SK-N-SH (cell line): Measurements from ENCODE around the gene TNS4. TPM values are rescaled to one million over a fixed set of nuclear protein-coding genes. Genes with fewer than 3 reads are reported as not detected.

Experiments used
- CTCF ChIA-PET: fragments of 300-600, 350-600 bp; formaldehyde crosslinking; extraction: SDS; loops from one replicate; lab custom pipeline; 2021; lab: Yijun Ruan, JAX
- POLR2A ChIA-PET: fragments of 350-600 bp; sonication (Branson Sonifier 250); formaldehyde crosslinking; extraction: SDS; loops from one replicate; lab custom pipeline; 2020; ENCODE audit warnings: antibody characterized with exemption, inconsistent platforms; lab: Yijun Ruan, JAX
- DNase-seq: peaks from one replicate; pipeline ENCODE4 v3.0.0; 2012
- H2AFZ ChIP-seq: fragments of 200-600 bp; sonication (generic); 2 replicates; pipeline ENCODE4 v1.8.1; 2016; ENCODE audit warnings: antibody characterized with exemption, mild to moderate bottlenecking, low read depth
- H3F3A ChIP-seq: fragments of 200-600 bp; sonication (generic); replicated peaks from 2 replicates; pipeline ENCODE3; 2016; ENCODE audit warnings: antibody characterized with exemption, mild to moderate bottlenecking; ENCODE audit not compliant: insufficient read depth
- H3K27ac ChIP-seq, 2 experiments: fragments of 200-500 bp in 1 of 2; fragments of 200-600 bp in 1 of 2; sonication (Bioruptor generic) in 1 of 2; sonication (generic), shearing (Covaris generic) in 1 of 2; 2 replicates each; pipeline versions ENCODE4 v1.5.1 to v1.6.1; 2014 to 2016; ENCODE audit warnings: low read depth in 2 of 2, inconsistent platforms in 1 of 2, low read length in 1 of 2, mild to moderate bottlenecking in 1 of 2, mixed read lengths in 1 of 2
- H3K27me3 ChIP-seq: fragments of 200-600 bp; sonication (generic), shearing (Covaris generic); 2 replicates; pipeline ENCODE4 v1.6.1; 2016; ENCODE audit warnings: mixed run types; ENCODE audit not compliant: insufficient read depth
- H3K36me3 ChIP-seq, 2 experiments: fragments of 200-500 bp in 1 of 2; fragments of 200-600 bp in 1 of 2; sonication (Bioruptor generic) in 1 of 2; sonication (generic) in 1 of 2; replicated peaks in 1 of 2; 2 replicates each; pipeline versions ENCODE3 to v1.5.1; 2014 to 2016; ENCODE audit warnings: low read length in 1 of 2, mild to moderate bottlenecking in 1 of 2; ENCODE audit not compliant: insufficient read depth in 2 of 2, control insufficient read depth in 1 of 2
- H3K4me1 ChIP-seq, 2 experiments: fragments of 200-500 bp in 1 of 2; fragments of 200-600 bp in 1 of 2; sonication (Bioruptor generic) in 1 of 2; sonication (generic), shearing (Covaris generic) in 1 of 2; 2 replicates each; pipeline versions ENCODE4 v1.5.1 to v1.6.1; 2014 to 2016; ENCODE audit warnings: low read depth in 1 of 2, low read length in 1 of 2, mixed run types in 1 of 2; ENCODE audit not compliant: insufficient read depth in 2 of 2, control insufficient read depth in 1 of 2
- H3K4me2 ChIP-seq: fragments of 200-600 bp; sonication (generic), shearing (Covaris generic); 2 replicates; pipeline ENCODE4 v1.6.1; 2017; ENCODE audit warnings: mixed run types
- H3K4me3 ChIP-seq, 2 experiments: fragments of 200-500 bp in 1 of 2; fragments of 200-600 bp in 1 of 2; sonication (Bioruptor generic) in 1 of 2; sonication (generic), shearing (Covaris generic) in 1 of 2; 2 replicates each; pipeline versions ENCODE4 v1.5.1 to v1.8.1; 2014 to 2016; ENCODE audit warnings: low read depth in 2 of 2, inconsistent platforms in 1 of 2, low read length in 1 of 2, mild to moderate bottlenecking in 1 of 2, mixed read lengths in 1 of 2, moderate library complexity in 1 of 2
- H3K79me2 ChIP-seq: fragments of 200-600 bp; sonication (generic); 2 replicates; pipeline ENCODE4 v1.8.1; 2017; ENCODE audit warnings: mild to moderate bottlenecking; ENCODE audit not compliant: insufficient read depth
- H3K9ac ChIP-seq: fragments of 200-600 bp; sonication (generic); 2 replicates; pipeline ENCODE4 v1.6.1; 2017; ENCODE audit warnings: mixed run types
- H3K9me2 ChIP-seq: fragments of 200-600 bp; sonication (generic); 2 replicates; pipeline ENCODE4 v1.6.1; 2017; ENCODE audit warnings: mixed run types
- H3K9me3 ChIP-seq: fragments of 200-600 bp; sonication (generic); 2 replicates; pipeline ENCODE4 v1.6.1; 2017; ENCODE audit warnings: mixed run types, mild to moderate bottlenecking, moderate library complexity
- H4K20me1 ChIP-seq: fragments of 200-600 bp; sonication (generic); 2 replicates; pipeline ENCODE4 v1.6.1; 2017; ENCODE audit warnings: mild to moderate bottlenecking, mixed run types; ENCODE audit not compliant: insufficient read depth
- EP300 ChIP-seq, 2 experiments: IDR thresholded peaks; 2 replicates each; pipeline versions ENCODE4 v1.4.0 to v1.6.1; 2012; ENCODE audit warnings: borderline replicate concordance in 1 of 2, low read depth in 1 of 2, low read length in 1 of 2
- FOSL2 ChIP-seq: IDR thresholded peaks from 2 replicates; pipeline ENCODE4 v1.4.0; 2012; ENCODE audit warnings: low read depth, mild to moderate bottlenecking, moderate library complexity, borderline replicate concordance
- FOXJ3 ChIP-seq: sonication (generic); formaldehyde crosslinking; IDR thresholded peaks from 2 replicates; pipeline ENCODE4 v1.5.1; 2020; ENCODE audit warnings: mild to moderate bottlenecking, missing genetic modification reagents
- FOXM1 ChIP-seq: IDR thresholded peaks from 2 replicates; pipeline ENCODE4 v1.4.0; 2012; ENCODE audit warnings: low read depth, mild to moderate bottlenecking
- JUND ChIP-seq: IDR thresholded peaks from 2 replicates; pipeline ENCODE4 v1.4.0; 2012
- MEF2A ChIP-seq: IDR thresholded peaks from 2 replicates; pipeline ENCODE4 v1.4.0; 2012; ENCODE audit warnings: low read depth, borderline replicate concordance
- MXI1 ChIP-seq: IDR thresholded peaks from 2 replicates; pipeline ENCODE4 v1.6.1; 2012; ENCODE audit warnings: mild to moderate bottlenecking, low read depth, low read length, improper control_type of control experiment
- NFIC ChIP-seq: IDR thresholded peaks from 2 replicates; pipeline ENCODE4 v1.4.0; 2012; ENCODE audit warnings: borderline replicate concordance
- RCOR1 ChIP-seq: fragments of 150-350 bp; IDR thresholded peaks from 2 replicates; pipeline ENCODE4 v1.6.1; 2017; ENCODE audit warnings: antibody characterized with exemption, low read length
- REST ChIP-seq: IDR thresholded peaks from 2 replicates; pipeline ENCODE4 v1.6.1; 2012; ENCODE audit warnings: mild to moderate bottlenecking, low read depth, low read length, moderate library complexity
- RFX5 ChIP-seq: IDR thresholded peaks from 2 replicates; pipeline ENCODE4 v1.6.1; 2012; ENCODE audit warnings: mild to moderate bottlenecking, improper control_type of control experiment, low read length
- SIN3A ChIP-seq: IDR thresholded peaks from 2 replicates; pipeline ENCODE4 v1.6.1; 2012; ENCODE audit warnings: low read depth, mild to moderate bottlenecking, low read length, moderate library complexity, borderline replicate concordance
- SMC3 ChIP-seq: IDR thresholded peaks from 2 replicates; pipeline ENCODE4 v1.6.1; 2012; ENCODE audit warnings: low read depth, low read length, improper control_type of control experiment
- TCF12 ChIP-seq: IDR thresholded peaks from 2 replicates; pipeline ENCODE4 v1.4.0; 2012
- TEAD4 ChIP-seq: IDR thresholded peaks from 2 replicates; pipeline ENCODE4 v1.4.0; 2012; ENCODE audit warnings: mild to moderate bottlenecking, borderline replicate concordance; ENCODE audit not compliant: insufficient read depth
- WGBS: methylation state at CpG from one replicate; pipeline ENCODE4 v1.1.6; 2017; ENCODE audit warnings: low lambda C conversion rate; 5-methylcytosine and 5-hydroxymethylcytosine counted together
- polyA plus RNA-seq, 3 experiments: library from polyadenylated mRNA; depleted of rRNA; stranded (reverse); fragments of >200 nt; gene quantifications; 2 replicates each; pipeline ENCODE4 v1.2.3, GENCODE V29; 2012

Gene TNS4
- polyA plus RNA-seq, 1 of the 3 experiments (the other 2 are of a cell fraction): not detected

GRCh38 chr17:40518401-40519088, 17.1 kb upstream of the TNS4 start:
- POLR2A ChIA-PET: no interaction called here

DNA sequence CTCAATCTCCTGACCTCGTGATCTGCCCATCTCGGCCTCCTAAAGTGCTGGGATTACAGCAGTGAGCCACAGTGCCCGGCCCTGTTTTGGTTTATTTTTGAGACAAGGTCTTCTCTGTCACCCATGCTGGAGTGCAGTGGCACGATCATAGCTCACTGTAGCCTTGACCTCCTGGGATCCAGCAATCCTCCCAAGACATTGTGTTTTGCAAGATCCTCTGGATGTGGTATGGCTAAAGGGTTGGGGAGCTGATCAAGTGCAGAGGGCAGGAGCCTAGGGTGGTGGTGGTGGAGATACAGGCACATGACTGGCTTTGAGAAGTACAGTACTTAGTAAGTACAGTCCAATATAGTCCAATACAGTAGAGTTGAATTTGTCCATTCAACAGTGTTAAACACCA, 16.6 kb upstream of the TNS4 start:
- DNase-seq: no peak
- no peaks in the 10 kb centered on the region for H3K9me2 ChIP-seq
- H2AFZ ChIP-seq: no peak overlapping the region
- ChIA-PET CTCF (interaction anchor here (0.9 to 2.5 kb wide), 5 partner anchors 14 to 42 kb away, joined by 3 to 8 read pairs (median 6); no protein-coding TSS in a partner anchor), POLR2A (no interaction called here)
- no peaks in the 10 kb centered on the region for H3K9me3 ChIP-seq
- no peak overlapping the region for H3K4me2 ChIP-seq
- no peaks in the 10 kb centered on the region for H3K36me3 ChIP-seq
- H3K27ac ChIP-seq: no peak overlapping the region
- no peaks in the 10 kb centered on the region for H4K20me1 ChIP-seq
- H3K27me3 ChIP-seq: no peaks in the 10 kb centered on the region
- no peaks in the 10 kb centered on the region for H3K79me2 ChIP-seq
- WGBS: 98% methylated on average over 4 of the region's 4 CpGs
- peaks cover 7 to 16% of the 10 kb centered on the region in 2 experiments; a peak in 3 of 4 replicates for H3K4me1 ChIP-seq
- no peak overlapping the region for H3K4me3 ChIP-seq
- TF ChIP-seq FOSL2 (no peak), SMC3 (no peak), SIN3A (no peak), FOXM1 (no peak), TEAD4 (no peak), RCOR1 (no peak)
- H3K9ac ChIP-seq: no peak overlapping the region
- H3F3A ChIP-seq: peaks cover 22% of the 10 kb centered on the region

More at GRCh38 chr17:40518401-40519088, 17.1 kb upstream of the TNS4 start:
- H3K27ac ChIP-seq: no peak overlapping the region
- no peak overlapping the region for H2AFZ ChIP-seq
- H3K4me2 ChIP-seq: no peak overlapping the region
- no peaks in the 10 kb centered on the region for H4K20me1 ChIP-seq
- H3K9me3 ChIP-seq: no peaks in the 10 kb centered on the region
- no peak overlapping the region for H3K4me3 ChIP-seq
- peaks cover 7 to 16% of the 10 kb centered on the region in 2 experiments; a peak in 3 of 4 replicates for H3K4me1 ChIP-seq
- DNase-seq: no peak
- peak; percentile 28; the same call in 1 of the 2 replicates for TF ChIP-seq JUND
- TF ChIP-seq FOSL2: peak; percentile 50; the same call in 1 of the 2 replicates
- TF ChIP-seq TCF12: peak; percentile 36; the same call in 1 of the 2 replicates
- TF ChIP-seq NFIC: no peak
- no peak for TF ChIP-seq FOXJ3 (CRISPR knock-in tag)
- CTCF ChIA-PET: interaction anchor here (1.1 to 2.5 kb wide), 4 partner anchors 9 to 16 kb away, joined by 3 to 8 read pairs (median 6); no protein-coding TSS in a partner anchor
- no peaks in the 10 kb centered on the region for H3K79me2 ChIP-seq
- no peak overlapping the region for H3K9ac ChIP-seq
- WGBS: 56% methylated on average over 3 of the region's 5 CpGs
- H3K27me3 ChIP-seq: no peaks in the 10 kb centered on the region
- H3K9me2 ChIP-seq: no peaks in the 10 kb centered on the region
- H3F3A ChIP-seq: peaks cover 22% of the 10 kb centered on the region
- no peaks in the 10 kb centered on the region for H3K36me3 ChIP-seq

DNA sequence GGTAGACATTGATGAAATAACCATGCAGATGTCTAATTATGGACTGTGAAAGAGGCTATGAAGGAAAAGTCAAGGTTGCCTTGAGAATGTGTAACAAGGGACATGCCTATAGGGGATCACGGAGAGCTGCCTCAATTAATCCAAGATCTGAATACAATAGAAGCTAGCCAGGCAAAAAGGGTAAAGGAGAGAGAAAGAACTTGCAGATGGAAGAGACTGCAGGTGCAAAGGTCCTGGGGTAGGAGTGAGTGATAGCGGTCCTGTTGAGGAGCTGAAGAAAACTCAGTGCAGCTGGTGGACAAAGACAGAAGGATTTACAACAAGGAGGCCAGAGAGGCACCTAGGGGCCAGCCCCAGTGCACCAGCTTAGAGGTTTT, 15.9 kb upstream of the TNS4 start:
- CTCF ChIA-PET: interaction anchor here (0.9 to 2.5 kb wide), 5 partner anchors 15 to 43 kb away, joined by 3 to 8 read pairs (median 6); no protein-coding TSS in a partner anchor
- Histone ChIP-seq H3K9ac (peak overlapping the region; percentile 24; the same call in 1 of the 2 replicates), H3K9me3 (no peaks in the 10 kb centered on the region), H3K79me2 (no peaks in the 10 kb centered on the region), H3F3A (peaks cover 22% of the 10 kb centered on the region), H4K20me1 (no peaks in the 10 kb centered on the region), H3K4me1 (peaks cover 8 to 18% of the 10 kb centered on the region in 2 experiments; a peak in 3 of 4 replicates), H3K27me3 (no peaks in the 10 kb centered on the region), H2AFZ (no peak overlapping the region), H3K4me3 (no peak overlapping the region), H3K4me2 (peak overlapping the region; percentile 34; the same call in 1 of the 2 replicates), H3K36me3 (no peaks in the 10 kb centered on the region), H3K9me2 (no peaks in the 10 kb centered on the region), H3K27ac (peak overlapping the region in 1 of 2 experiments; percentile 42; a peak in 2 of 4 replicates)
- POLR2A ChIA-PET: no interaction called here
- TF ChIP-seq RCOR1 (no peak), RFX5 (no peak), REST (no peak), TEAD4 (no peak), MXI1 (no peak), EP300 (IDR thresholded peaks at IDR 0.05; ENCODE audit: borderline replicate concordance in 1 of 2, low read depth in 1 of 2, low read length in 1 of 2) (no peak), MEF2A (no peak)
- WGBS: 90% methylated on average over 2 of the region's 2 CpGs
- no peak for DNase-seq
